GM18909 (cell line): ENCODE measurements around the gene BORA.
"Not testable (repeated sequence)": the region's sequence is repeated elsewhere in the genome, so short reads cannot be mapped to it uniquely, and the experiment has no call there.

ENCODE experiments used
- ATAC-seq: cut with Tn5 transposase; IDR thresholded peaks from one replicate; pipeline ENCODE4 v1.9.1; 2021; ENCODE audit warnings: mild to moderate bottlenecking; ENCODE audit not compliant: unreplicated experiment, poor library complexity

Gene BORA

GRCh38 chr13:72727417-72728289 is at the start of gene BORA, which contains the start of gene MZT1:
Gene BORA (plus strand): TSS chr13:72727923. CDS start chr13:72728941, 1,018 bp downstream.
Gene MZT1 (minus strand): TSS chr13:72727629. CDS start chr13:72727602, 27 bp downstream.
- ATAC-seq: peak; percentile 96

- no peak for ATAC-seq
These were observed 49.4 kb upstream of the BORA start for GRCh38 chr13:72678312-72678711.

GRCh38 chr13:72680353-72680752 is 47.4 kb upstream of the BORA start:
- ATAC-seq: no peak

GRCh38 chr13:72686766-72687165 is 41.0 kb upstream of the BORA start:
- no peak for ATAC-seq

GRCh38 chr13:72689181-72689696 is 38.5 kb upstream of the BORA start:
- no peak for ATAC-seq

- no peak for ATAC-seq
These were observed 34.7 kb upstream of the BORA start for GRCh38 chr13:72692884-72693514.

GRCh38 chr13:72693832-72694231 is 33.9 kb upstream of the BORA start:
- no peak for ATAC-seq

GRCh38 chr13:72694314-72694713 is 33.4 kb upstream of the BORA start:
- ATAC-seq: no peak

GRCh38 chr13:72696579-72696978 is 31.1 kb upstream of the BORA start:
- no peak for ATAC-seq

- no peak for ATAC-seq
These were observed 29.6 kb upstream of the BORA start for GRCh38 chr13:72698164-72698563.

- ATAC-seq: no peak
These were observed 27.2 kb upstream of the BORA start for GRCh38 chr13:72700509-72700908.

- ATAC-seq: no peak
These were observed 10.9 kb upstream of the BORA start for GRCh38 chr13:72716776-72717175.

- not testable (repeated sequence) for ATAC-seq
These were observed 1.5 kb upstream of the BORA start for GRCh38 chr13:72726185-72726584.

- ATAC-seq: peak; percentile 29
These were observed 852 bp upstream of the BORA start for GRCh38 chr13:72726726-72727416.

- no peak for ATAC-seq
These were observed 525 bp downstream of the BORA start for GRCh38 chr13:72728290-72728605.

- no peak for ATAC-seq
These were observed 9.3 kb downstream of the BORA start for GRCh38 chr13:72737033-72737432.

- ATAC-seq: no peak
These were observed 12.3 kb downstream of the BORA start for GRCh38 chr13:72740015-72740414.

- no peak for ATAC-seq
These were observed 17.5 kb downstream of the BORA start for GRCh38 chr13:72745260-72745659.

- ATAC-seq: no peak
These were observed 23.5 kb downstream of the BORA start for GRCh38 chr13:72751220-72751619.

- no peak for ATAC-seq
These were observed 26.4 kb downstream of the BORA start for GRCh38 chr13:72754111-72754510.
